Astrocyte of the cerebellum (primary cell): Measurements from ENCODE around the gene SPATA3.

Experiments
- DNase-seq: peaks from one replicate; pipeline ENCODE4 v3.0.0-alpha.2; 2011; ENCODE audit warnings: low read depth
- H3K4me3 ChIP-seq: 2 replicates; pipeline ENCODE4 v1.5.1; 2011; ENCODE audit warnings: mild to moderate bottlenecking, low read depth, low read length, moderate library complexity
- in situ Hi-C: cut with HindIII; loops from 2 replicates; pipeline ENCODE4 v1.10.0; 2017; ENCODE audit warnings: low sequenced_read_pairs
- TF ChIP-seq, protein P1 (sequence below): IDR thresholded peaks from 2 replicates; pipeline ENCODE4 v1.5.1; 2012; ENCODE audit warnings: low read length, low read depth, moderate library complexity, mild to moderate bottlenecking; ENCODE audit errors: missing control alignments

SPATA3 gene

GRCh38 chr2:231010201-231010730 lies 14.3 kb downstream of the SPATA3 start:
- TF ChIP-seq, protein P1, sequence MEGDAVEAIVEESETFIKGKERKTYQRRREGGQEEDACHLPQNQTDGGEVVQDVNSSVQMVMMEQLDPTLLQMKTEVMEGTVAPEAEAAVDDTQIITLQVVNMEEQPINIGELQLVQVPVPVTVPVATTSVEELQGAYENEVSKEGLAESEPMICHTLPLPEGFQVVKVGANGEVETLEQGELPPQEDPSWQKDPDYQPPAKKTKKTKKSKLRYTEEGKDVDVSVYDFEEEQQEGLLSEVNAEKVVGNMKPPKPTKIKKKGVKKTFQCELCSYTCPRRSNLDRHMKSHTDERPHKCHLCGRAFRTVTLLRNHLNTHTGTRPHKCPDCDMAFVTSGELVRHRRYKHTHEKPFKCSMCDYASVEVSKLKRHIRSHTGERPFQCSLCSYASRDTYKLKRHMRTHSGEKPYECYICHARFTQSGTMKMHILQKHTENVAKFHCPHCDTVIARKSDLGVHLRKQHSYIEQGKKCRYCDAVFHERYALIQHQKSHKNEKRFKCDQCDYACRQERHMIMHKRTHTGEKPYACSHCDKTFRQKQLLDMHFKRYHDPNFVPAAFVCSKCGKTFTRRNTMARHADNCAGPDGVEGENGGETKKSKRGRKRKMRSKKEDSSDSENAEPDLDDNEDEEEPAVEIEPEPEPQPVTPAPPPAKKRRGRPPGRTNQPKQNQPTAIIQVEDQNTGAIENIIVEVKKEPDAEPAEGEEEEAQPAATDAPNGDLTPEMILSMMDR, result no peak
- no peak overlapping the region for H3K4me3 ChIP-seq
- DNase-seq, result no peak
- in situ Hi-C loops, result no loop called here

DNA sequence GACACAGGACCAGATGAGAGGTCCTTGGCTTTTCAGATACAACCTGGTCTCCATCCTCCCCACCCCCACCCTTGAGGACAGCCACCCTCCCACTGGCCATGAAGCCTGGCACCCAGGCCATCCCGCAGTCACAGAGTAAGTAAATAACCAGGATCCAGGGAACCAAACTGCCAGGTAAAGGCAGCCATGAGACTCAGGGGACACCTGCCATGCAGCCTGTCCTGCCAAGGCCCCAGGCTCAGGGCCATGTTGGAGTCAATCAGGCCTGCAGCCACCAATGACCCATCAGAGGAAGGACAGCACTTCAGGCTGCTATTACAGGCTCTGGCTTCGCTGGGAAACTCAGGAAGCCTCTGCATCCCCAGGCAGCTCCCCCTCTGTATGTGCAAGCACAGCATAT lies 15.6 kb downstream of the SPATA3 start:
- TF ChIP-seq, protein P1, result no peak
- no peak overlapping the region for H3K4me3 ChIP-seq
- no peak for DNase-seq
- in situ Hi-C loops, result no loop called here

GRCh38 chr2:231012463-231012862 lies 16.5 kb downstream of the SPATA3 start:
- in situ Hi-C loops, result no loop called here
- H3K4me3 ChIP-seq, result no peak overlapping the region
- DNase-seq, result no peak
- TF ChIP-seq, protein P1, result no peak

DNA sequence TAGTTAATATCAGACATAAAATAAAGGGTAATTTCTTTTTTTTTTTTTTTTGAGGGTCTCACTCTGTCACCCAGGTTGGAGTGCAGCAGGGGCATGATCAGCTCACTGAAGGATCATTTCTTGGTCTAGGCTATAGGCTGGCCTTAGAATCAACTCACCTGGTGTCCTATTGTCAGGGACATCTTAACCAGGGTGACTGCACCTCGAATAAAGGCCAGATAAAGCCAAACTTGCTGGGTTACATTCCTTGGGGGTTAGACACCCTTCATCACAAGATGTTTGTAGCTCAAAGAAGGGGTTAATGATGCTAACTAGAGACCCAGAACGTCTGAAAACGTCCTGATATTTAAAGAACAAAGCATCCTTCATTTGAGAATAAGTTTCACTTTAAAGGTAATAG lies 17.9 kb downstream of the SPATA3 start:
- in situ Hi-C loops, result no loop called here
- TF ChIP-seq, protein P1, result no peak
- no peak for DNase-seq
- H3K4me3 ChIP-seq, result no peak overlapping the region

DNA sequence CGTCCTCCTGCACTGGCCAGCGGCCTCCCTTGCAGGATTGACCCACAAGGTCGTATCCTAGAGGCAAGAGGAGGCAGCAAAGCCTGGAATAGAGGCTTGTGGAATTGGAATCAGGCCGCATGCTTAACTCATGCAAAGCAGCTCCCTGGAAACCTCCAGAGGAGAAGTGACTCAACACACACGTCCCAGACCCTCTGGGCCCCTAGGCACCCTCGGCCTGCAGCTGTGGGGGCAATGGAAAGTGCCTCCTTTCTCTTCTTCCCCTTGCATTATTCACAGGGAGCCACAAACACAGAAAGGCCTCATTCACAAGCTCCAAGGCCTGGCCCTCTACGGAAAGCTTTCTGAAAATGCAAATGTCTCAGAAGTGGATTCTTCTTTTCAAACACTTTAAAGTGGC lies 19.6 kb downstream of the SPATA3 start:
- no peak for DNase-seq
- H3K4me3 ChIP-seq, result no peak overlapping the region
- in situ Hi-C loops, result no loop called here
- TF ChIP-seq, protein P1, result no peak

GRCh38 chr2:231015926-231016325 lies 20.0 kb downstream of the SPATA3 start:
- TF ChIP-seq, protein P1, result no peak
- in situ Hi-C loops, result no loop called here
- no peak overlapping the region for H3K4me3 ChIP-seq
- no peak for DNase-seq
